ENCODE data around the gene LUZP2. TPM values are rescaled to one million over a fixed set of nuclear protein-coding genes. Genes with fewer than 3 reads are reported as not detected.

The LUZP2 gene
- total and polyA plus RNA-seq, 4 donors = 0.05 TPM; not detected in 3

DNA sequence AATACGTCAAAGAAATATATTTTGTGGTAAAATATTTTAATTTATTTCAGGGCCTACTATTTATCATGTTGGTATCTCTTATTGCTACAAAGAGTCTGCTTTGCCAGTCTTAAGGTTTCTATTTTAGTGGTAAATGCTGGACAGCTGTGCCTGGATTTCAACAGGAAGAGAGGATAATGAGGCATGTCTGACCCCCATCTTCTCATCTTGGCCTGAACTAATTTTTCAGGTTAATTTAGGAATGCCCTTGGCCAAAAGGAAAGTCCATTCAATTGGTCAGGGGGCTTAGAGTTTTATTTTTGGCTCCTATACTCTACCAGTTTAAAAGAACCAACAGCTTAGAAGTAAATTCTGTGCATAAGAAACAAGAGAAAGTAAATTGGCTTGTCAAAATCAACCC is 428.2 kb downstream of the LUZP2 start (continued):
- TF ChIP-seq, protein P1, sequence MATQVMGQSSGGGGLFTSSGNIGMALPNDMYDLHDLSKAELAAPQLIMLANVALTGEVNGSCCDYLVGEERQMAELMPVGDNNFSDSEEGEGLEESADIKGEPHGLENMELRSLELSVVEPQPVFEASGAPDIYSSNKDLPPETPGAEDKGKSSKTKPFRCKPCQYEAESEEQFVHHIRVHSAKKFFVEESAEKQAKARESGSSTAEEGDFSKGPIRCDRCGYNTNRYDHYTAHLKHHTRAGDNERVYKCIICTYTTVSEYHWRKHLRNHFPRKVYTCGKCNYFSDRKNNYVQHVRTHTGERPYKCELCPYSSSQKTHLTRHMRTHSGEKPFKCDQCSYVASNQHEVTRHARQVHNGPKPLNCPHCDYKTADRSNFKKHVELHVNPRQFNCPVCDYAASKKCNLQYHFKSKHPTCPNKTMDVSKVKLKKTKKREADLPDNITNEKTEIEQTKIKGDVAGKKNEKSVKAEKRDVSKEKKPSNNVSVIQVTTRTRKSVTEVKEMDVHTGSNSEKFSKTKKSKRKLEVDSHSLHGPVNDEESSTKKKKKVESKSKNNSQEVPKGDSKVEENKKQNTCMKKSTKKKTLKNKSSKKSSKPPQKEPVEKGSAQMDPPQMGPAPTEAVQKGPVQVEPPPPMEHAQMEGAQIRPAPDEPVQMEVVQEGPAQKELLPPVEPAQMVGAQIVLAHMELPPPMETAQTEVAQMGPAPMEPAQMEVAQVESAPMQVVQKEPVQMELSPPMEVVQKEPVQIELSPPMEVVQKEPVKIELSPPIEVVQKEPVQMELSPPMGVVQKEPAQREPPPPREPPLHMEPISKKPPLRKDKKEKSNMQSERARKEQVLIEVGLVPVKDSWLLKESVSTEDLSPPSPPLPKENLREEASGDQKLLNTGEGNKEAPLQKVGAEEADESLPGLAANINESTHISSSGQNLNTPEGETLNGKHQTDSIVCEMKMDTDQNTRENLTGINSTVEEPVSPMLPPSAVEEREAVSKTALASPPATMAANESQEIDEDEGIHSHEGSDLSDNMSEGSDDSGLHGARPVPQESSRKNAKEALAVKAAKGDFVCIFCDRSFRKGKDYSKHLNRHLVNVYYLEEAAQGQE (IDR thresholded peaks at IDR 0.05) = no peak
- no peak for TF ChIP-seq GABPA (IDR thresholded peaks at IDR 0.05 in 1 of 2, conservative IDR thresholded peaks at IDR 0.05 in 1 of 2)
- no peak for TF ChIP-seq RAD21 (IDR thresholded peaks at IDR 0.05)
- TF ChIP-seq YY1 (IDR thresholded peaks at IDR 0.05) = no peak
- TF ChIP-seq RXRA (IDR thresholded peaks at IDR 0.05) = no peak

DNA sequence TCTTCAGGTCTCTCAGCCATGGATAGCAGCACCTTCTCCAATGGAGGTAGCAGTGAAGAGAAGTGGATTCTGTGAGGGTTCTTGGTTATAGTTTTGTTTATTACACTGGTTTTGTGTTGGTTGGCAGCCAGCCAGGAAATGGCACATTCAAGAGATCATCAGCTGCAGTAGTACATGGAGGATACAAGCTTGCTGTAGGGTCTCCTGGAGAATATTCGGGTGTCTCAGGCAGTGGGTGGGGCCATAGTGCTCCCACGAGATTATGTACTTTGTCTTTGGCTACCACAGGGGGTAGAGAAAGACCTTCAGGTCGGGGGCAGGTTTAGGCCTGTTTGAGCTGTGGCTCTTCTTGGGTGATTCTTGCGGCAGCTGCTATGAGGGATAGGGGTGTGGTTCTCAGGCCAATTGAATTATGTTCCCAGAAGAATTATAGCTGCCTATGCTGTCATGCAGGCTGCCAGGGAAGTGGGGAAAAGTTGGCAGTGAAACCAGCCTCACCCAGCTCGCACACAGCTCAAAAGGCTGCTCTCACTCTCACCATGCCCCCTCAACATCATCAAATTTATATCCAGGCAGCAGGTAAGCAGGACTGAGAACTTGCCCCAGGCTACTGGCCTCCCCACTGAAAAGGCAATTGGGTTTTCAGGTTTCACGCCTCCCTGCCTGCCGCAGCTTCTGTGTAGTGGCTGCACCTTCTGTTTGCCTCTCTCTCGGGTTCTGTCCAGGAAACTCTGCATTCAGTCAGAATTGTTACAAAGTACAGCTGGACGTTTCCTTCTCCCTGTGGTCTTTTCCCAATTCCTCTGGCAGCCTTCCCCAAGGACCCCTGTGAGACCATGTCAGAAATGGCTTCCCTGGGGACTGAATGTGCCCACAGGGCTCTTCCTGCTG is 435.5 kb downstream of the LUZP2 start:
- no peak overlapping the region for H3K9ac ChIP-seq (ENCODE audit: low read depth in 1 of 2, low read length in 2 of 2)
- TF ChIP-seq, protein P2, sequence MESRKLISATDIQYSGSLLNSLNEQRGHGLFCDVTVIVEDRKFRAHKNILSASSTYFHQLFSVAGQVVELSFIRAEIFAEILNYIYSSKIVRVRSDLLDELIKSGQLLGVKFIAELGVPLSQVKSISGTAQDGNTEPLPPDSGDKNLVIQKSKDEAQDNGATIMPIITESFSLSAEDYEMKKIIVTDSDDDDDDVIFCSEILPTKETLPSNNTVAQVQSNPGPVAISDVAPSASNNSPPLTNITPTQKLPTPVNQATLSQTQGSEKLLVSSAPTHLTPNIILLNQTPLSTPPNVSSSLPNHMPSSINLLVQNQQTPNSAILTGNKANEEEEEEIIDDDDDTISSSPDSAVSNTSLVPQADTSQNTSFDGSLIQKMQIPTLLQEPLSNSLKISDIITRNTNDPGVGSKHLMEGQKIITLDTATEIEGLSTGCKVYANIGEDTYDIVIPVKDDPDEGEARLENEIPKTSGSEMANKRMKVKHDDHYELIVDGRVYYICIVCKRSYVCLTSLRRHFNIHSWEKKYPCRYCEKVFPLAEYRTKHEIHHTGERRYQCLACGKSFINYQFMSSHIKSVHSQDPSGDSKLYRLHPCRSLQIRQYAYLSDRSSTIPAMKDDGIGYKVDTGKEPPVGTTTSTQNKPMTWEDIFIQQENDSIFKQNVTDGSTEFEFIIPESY (IDR thresholded peaks at IDR 0.05) = no peak
- TF ChIP-seq RAD21 (IDR thresholded peaks at IDR 0.05) (no peak), YY1 (IDR thresholded peaks at IDR 0.05) (no peak), SP1 (IDR thresholded peaks at IDR 0.05) (no peak), GABPA (IDR thresholded peaks at IDR 0.05 in 1 of 2, conservative IDR thresholded peaks at IDR 0.05 in 1 of 2) (no peak), NR2F2 (IDR thresholded peaks at IDR 0.05) (no peak)
- no peak overlapping the region for H3K27ac ChIP-seq (ENCODE audit: low read depth in 1 of 2, low read length in 2 of 2)
- WGBS = 72% methylated on average over 9 of the region's 9 CpGs
- H3K36me3 ChIP-seq (ENCODE audit: control insufficient read depth in 4 of 4, insufficient read depth in 3 of 4, low read depth in 1 of 4, low read length in 3 of 4) = no peaks in the 10 kb centered on the region
- H3K9me3 ChIP-seq (ENCODE audit: control insufficient read depth in 4 of 4, low read length in 3 of 4) = no peaks in the 10 kb centered on the region
- no peaks in the 10 kb centered on the region for H3K4me1 ChIP-seq (ENCODE audit: control insufficient read depth in 4 of 4, insufficient read depth in 4 of 4, low read length in 3 of 4)
- DNase-seq (ENCODE audit: low spot score) = no peak
- H3K27me3 ChIP-seq (ENCODE audit: control insufficient read depth in 4 of 4, insufficient read depth in 4 of 4, low read length in 3 of 4) = no peaks in the 10 kb centered on the region
- H3K4me3 ChIP-seq (ENCODE audit: low read depth in 1 of 3, low read length in 3 of 3) = no peak overlapping the region

DNA sequence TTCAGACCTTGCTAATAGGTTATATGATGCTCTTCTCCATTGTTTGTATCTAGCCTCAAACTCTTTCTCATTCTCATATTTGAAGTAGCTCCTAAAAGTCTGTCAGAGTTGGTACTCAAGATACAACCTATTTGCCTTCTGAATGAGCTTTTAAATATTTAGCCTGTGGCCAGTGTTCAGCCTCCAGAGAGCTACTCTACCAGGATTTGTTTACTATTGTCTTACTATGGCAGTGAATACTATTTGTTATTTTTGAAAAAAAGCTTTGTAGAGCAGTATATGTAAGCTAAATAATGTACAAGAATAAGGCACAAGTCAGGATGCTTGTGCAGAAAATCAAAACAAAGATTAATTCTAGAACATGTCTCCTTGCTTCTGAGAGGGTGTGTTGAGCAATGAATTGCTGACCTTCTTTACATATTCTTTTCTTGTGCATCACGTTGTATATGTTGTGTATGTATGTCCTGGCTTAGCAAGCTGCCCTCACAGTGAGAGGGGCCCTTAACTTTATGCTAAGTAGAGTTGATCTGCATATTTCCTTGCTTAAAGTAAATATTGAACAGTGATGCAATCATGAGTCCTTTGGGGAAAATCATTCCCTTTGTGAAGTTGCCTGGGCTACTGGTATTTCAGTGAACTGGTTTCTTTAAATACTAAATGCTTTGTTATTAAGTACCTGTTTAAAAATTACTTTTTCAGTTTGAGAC is 438.0 kb downstream of the LUZP2 start:
- DNase-seq (ENCODE audit: low spot score) = no peak
- H3K27ac ChIP-seq (ENCODE audit: low read depth in 1 of 2, low read length in 2 of 2) = no peak overlapping the region
- no peaks in the 10 kb centered on the region for H3K4me1 ChIP-seq (ENCODE audit: control insufficient read depth in 4 of 4, insufficient read depth in 4 of 4, low read length in 3 of 4)
- H3K27me3 ChIP-seq (ENCODE audit: control insufficient read depth in 4 of 4, insufficient read depth in 4 of 4, low read length in 3 of 4) = no peaks in the 10 kb centered on the region
- WGBS = 33% methylated on average over 1 of the region's 1 CpG
- H3K9me3 ChIP-seq (ENCODE audit: control insufficient read depth in 4 of 4, low read length in 3 of 4) = no peaks in the 10 kb centered on the region
- no peak overlapping the region for H3K9ac ChIP-seq (ENCODE audit: low read depth in 1 of 2, low read length in 2 of 2)
- no peak overlapping the region for H3K4me3 ChIP-seq (ENCODE audit: low read depth in 1 of 3, low read length in 3 of 3)
- no peaks in the 10 kb centered on the region for H3K36me3 ChIP-seq (ENCODE audit: control insufficient read depth in 4 of 4, insufficient read depth in 3 of 4, low read depth in 1 of 4, low read length in 3 of 4)
- TF ChIP-seq HNF4G (IDR thresholded peaks at IDR 0.05) = no peak
- TF ChIP-seq GABPA (IDR thresholded peaks at IDR 0.05 in 1 of 2, conservative IDR thresholded peaks at IDR 0.05 in 1 of 2) = no peak
- TF ChIP-seq, protein P3, sequence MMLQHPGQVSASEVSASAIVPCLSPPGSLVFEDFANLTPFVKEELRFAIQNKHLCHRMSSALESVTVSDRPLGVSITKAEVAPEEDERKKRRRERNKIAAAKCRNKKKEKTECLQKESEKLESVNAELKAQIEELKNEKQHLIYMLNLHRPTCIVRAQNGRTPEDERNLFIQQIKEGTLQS (IDR thresholded peaks at IDR 0.05) = no peak
- no peak for TF ChIP-seq YY1 (IDR thresholded peaks at IDR 0.05)
- no peak for TF ChIP-seq SP1 (IDR thresholded peaks at IDR 0.05)
- TF ChIP-seq, protein P4, sequence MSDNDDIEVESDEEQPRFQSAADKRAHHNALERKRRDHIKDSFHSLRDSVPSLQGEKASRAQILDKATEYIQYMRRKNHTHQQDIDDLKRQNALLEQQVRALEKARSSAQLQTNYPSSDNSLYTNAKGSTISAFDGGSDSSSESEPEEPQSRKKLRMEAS (IDR thresholded peaks at IDR 0.05) = no peak
- no peak for TF ChIP-seq FOXA1 (IDR thresholded peaks at IDR 0.05)
- TF ChIP-seq HNF4A (conservative IDR thresholded peaks at IDR 0.05) = no peak
- TF ChIP-seq EGR1 (IDR thresholded peaks at IDR 0.05; ENCODE audit: low read depth in 2 of 2) = no peak
- TF ChIP-seq, protein P1 (IDR thresholded peaks at IDR 0.05) = no peak
- TF ChIP-seq RAD21 (IDR thresholded peaks at IDR 0.05) = no peak
- TF ChIP-seq FOXA2 (IDR thresholded peaks at IDR 0.05) = no peak
- TF ChIP-seq, protein P5, sequence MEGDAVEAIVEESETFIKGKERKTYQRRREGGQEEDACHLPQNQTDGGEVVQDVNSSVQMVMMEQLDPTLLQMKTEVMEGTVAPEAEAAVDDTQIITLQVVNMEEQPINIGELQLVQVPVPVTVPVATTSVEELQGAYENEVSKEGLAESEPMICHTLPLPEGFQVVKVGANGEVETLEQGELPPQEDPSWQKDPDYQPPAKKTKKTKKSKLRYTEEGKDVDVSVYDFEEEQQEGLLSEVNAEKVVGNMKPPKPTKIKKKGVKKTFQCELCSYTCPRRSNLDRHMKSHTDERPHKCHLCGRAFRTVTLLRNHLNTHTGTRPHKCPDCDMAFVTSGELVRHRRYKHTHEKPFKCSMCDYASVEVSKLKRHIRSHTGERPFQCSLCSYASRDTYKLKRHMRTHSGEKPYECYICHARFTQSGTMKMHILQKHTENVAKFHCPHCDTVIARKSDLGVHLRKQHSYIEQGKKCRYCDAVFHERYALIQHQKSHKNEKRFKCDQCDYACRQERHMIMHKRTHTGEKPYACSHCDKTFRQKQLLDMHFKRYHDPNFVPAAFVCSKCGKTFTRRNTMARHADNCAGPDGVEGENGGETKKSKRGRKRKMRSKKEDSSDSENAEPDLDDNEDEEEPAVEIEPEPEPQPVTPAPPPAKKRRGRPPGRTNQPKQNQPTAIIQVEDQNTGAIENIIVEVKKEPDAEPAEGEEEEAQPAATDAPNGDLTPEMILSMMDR (IDR thresholded peaks at IDR 0.05; ENCODE audit: low read depth, low read length, missing input control) = no peak

Data from liver (tissue), 9 donors.